Measurements from ENCODE around the gene ME3. TPM values are rescaled to one million over a fixed set of nuclear protein-coding genes. Genes with fewer than 3 reads are reported as not detected.
A peak's percentile ranks its signal among the peaks of the same experiment; 100 is the strongest.
"Not testable (repeated sequence)": the region's sequence is repeated elsewhere in the genome, so short reads cannot be mapped to it uniquely, and the experiment has no call there.

The ME3 gene
- polyA plus RNA-seq, 2 of the 4 experiments (the other 2 are of a cell fraction) = 19.7 to 22.3 TPM

DNA sequence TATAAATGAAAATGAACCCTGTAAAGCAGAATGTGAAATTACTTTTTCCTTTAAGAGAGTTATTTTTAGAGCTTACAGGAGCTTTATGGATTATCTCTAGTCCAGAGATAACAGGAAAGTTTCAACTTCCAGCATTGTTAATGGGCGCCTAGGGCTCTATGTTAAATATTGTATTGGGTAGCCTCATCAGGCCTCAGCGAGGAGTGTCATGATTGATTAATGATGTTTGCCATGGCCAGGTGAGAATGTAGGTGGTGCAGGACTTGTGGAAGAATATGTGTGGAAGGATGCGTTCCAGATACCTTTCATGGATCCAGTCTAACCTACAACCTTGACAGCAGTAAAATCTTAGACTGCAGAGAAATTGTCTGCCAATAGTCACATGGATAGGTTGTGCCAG is 50.6 kb downstream of the ME3 start:
- no peak overlapping the region for H3K4me3 ChIP-seq
- no peak overlapping the region for H3K27ac ChIP-seq
- no peak for DNase-seq (ENCODE audit: low read depth in 1 of 2, low spot score in 1 of 2)
- no peak for FAIRE-seq
- WGBS (ENCODE audit: missing lambda C conversion rate) = 90% methylated on average over 3 of the region's 3 CpGs
- TF ChIP-seq FOSL2 (IDR thresholded peaks at IDR 0.05) (no peak), FOSL2 (CRISPR knock-in tag; IDR thresholded peaks at IDR 0.05) (no peak), RARB (CRISPR knock-in tag; IDR thresholded peaks at IDR 0.05) (no peak), NPAS2 (CRISPR knock-in tag; IDR thresholded peaks at IDR 0.05; ENCODE audit: borderline replicate concordance) (no peak), HES2 (IDR thresholded peaks at IDR 0.05) (no peak), EHMT2 (IDR thresholded peaks at IDR 0.05; ENCODE audit: low read depth) (no peak), BHLHE40 (IDR thresholded peaks at IDR 0.05; ENCODE audit: low read depth, low read length) (no peak), PHF8 (IDR thresholded peaks at IDR 0.05; ENCODE audit: borderline replicate concordance, low read depth) (no peak)
- ChIA-PET POLR2A (no interaction called here), CTCF (interaction anchor here (1.1 to 11.6 kb wide), 3 partner anchors 9 to 26 kb away, joined by 3 to 65 read pairs (median 4); no protein-coding TSS in a partner anchor)
- H3K9me3 ChIP-seq = peaks cover 7% of the 10 kb centered on the region
- H3K4me2 ChIP-seq = no peak overlapping the region
- H3K4me1 ChIP-seq = 0 out of 3 replicates have a peak, but pooled peaks cover 5% of the 10 kb centered on the region
- ATAC-seq = no peak

GRCh38 chr11:86620891-86621521 is 51.4 kb downstream of the ME3 start:
- 83% methylated on average over 2 of the region's 2 CpGs for WGBS (ENCODE audit: missing lambda C conversion rate)
- FAIRE-seq = peak; percentile 54
- Histone ChIP-seq H3K27ac (peak overlapping the region in 1 of 2 experiments; percentile 24; a peak in 2 of 6 replicates), H3K4me2 (no peak overlapping the region), H3K4me3 (no peak overlapping the region), H3K9me3 (peaks cover 4% of the 10 kb centered on the region; the same call in 1 of the 3 replicates), H3K4me1 (0 out of 3 replicates have a peak, but pooled peaks cover 5% of the 10 kb centered on the region)
- ChIA-PET POLR2A (no interaction called here), CTCF (interaction anchor here (1.1 to 11.6 kb wide), 4 partner anchors 8 to 25 kb away, joined by 3 to 65 read pairs (median 4); no protein-coding TSS in a partner anchor)
- no peak for DNase-seq (ENCODE audit: low read depth in 1 of 2, low spot score in 1 of 2)
- no peak for ATAC-seq
- TF ChIP-seq RCOR1 (IDR thresholded peaks at IDR 0.05; ENCODE audit: low read depth, low read length) (no peak), MAZ (IDR thresholded peaks at IDR 0.05; ENCODE audit: borderline replicate concordance, low read depth, low read length) (no peak), HDAC2 (IDR thresholded peaks at IDR 0.05) (no peak), GATA3 (IDR thresholded peaks at IDR 0.05; ENCODE audit: borderline replicate concordance) (no peak), POLR2AphosphoS2 (conservative IDR thresholded peaks at IDR 0.05; ENCODE audit: low read length) (no peak), NR3C1 (IDR thresholded peaks at IDR 0.05) (no peak), JUNB (IDR thresholded peaks at IDR 0.05) (no peak), KDM1A (IDR thresholded peaks at IDR 0.05; ENCODE audit: low read depth) (no peak), CHD4 (IDR thresholded peaks at IDR 0.05; ENCODE audit: borderline replicate concordance) (no peak), PBX3 (IDR thresholded peaks at IDR 0.05) (no peak), JUN (IDR thresholded peaks at IDR 0.05) (no peak)
- TF ChIP-seq, protein P1, sequence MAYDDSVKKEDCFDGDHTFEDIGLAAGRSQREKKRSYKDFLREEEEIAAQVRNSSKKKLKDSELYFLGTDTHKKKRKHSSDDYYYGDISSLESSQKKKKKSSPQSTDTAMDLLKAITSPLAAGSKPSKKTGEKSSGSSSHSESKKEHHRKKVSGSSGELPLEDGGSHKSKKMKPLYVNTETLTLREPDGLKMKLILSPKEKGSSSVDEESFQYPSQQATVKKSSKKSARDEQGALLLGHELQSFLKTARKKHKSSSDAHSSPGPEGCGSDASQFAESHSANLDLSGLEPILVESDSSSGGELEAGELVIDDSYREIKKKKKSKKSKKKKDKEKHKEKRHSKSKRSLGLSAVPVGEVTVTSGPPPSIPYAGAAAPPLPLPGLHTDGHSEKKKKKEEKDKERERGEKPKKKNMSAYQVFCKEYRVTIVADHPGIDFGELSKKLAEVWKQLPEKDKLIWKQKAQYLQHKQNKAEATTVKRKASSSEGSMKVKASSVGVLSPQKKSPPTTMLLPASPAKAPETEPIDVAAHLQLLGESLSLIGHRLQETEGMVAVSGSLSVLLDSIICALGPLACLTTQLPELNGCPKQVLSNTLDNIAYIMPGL (CRISPR knock-in tag; IDR thresholded peaks at IDR 0.05; ENCODE audit: borderline replicate concordance) = no peak

DNA sequence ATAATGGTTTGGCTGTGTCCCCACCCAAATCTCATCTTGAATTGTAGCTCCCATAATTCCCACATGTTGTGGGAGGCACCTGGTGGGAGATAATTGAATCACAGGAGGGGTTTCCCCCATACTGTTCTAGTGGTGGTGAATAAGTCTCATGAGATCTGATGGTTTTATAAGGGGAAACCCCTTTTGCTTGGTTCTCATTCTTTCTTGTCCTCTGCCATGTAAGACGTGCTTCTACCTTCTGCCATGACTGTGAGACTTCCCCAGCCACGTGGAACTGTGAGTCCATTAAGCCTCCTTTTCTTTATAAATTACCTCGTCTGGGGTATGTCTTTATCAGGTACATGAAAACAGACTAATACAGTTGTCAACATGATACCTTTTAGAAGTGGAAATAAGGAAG is 53.0 kb downstream of the ME3 start:
- H3K4me2 ChIP-seq; H3K27ac ChIP-seq; POLR2A ChIA-PET; ATAC-seq; FAIRE-seq; H3K9me3 ChIP-seq; DNase-seq (ENCODE audit: low read depth in 1 of 2, low spot score in 1 of 2); H3K4me1 ChIP-seq; H3K4me3 ChIP-seq: not testable (repeated sequence)
- CTCF ChIA-PET = interaction anchor here (0.9 to 3.2 kb wide), 5 partner anchors 9 to 104 kb away, joined by 3 to 25 read pairs (median 3); no protein-coding TSS in a partner anchor
- 87% methylated on average over 3 of the region's 3 CpGs for WGBS (ENCODE audit: missing lambda C conversion rate)

Data from A549 (cell line).